Fibroblast of lung (primary cell): ENCODE measurements around the gene FABP2.

Experiments used
- EZH2 ChIP-seq: IDR thresholded peaks from 2 replicates; pipeline ENCODE4 v1.5.1; 2012; ENCODE audit warnings: low read length, control low read depth, mild to moderate bottlenecking; ENCODE audit errors: missing control alignments
- TF ChIP-seq, protein P1 (sequence below), 2 donors: IDR thresholded peaks in 1 of 2; conservative IDR thresholded peaks in 1 of 2; 1 replicate in 1 of 2; 2 replicates in 1 of 2; pipeline ENCODE4 v1.5.1; 2011 to 2012; ENCODE audit warnings: low read length in 2 of 2, control low read depth in 1 of 2, inconsistent platforms in 1 of 2, low read depth in 1 of 2, mild to moderate bottlenecking in 1 of 2

DNA sequence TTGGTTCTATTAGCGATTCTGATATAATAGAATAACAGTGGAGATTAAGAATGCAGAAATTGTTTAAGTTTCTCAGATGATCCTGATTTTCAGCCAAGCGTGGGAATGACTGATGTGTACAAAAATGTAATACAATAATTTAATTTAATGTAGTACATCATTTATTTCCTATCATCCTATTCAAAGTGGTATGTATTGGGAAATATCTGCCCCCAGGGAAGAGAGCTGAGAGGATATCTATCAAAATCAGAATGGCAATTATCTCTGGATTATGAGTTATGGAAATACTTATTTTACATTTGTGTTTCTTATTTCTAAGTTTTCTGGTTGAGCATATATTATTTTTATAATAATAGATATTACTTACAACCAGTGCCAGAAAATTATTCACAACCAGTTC is 3.9 kb downstream of the FABP2 start:
- TF ChIP-seq, protein P1, sequence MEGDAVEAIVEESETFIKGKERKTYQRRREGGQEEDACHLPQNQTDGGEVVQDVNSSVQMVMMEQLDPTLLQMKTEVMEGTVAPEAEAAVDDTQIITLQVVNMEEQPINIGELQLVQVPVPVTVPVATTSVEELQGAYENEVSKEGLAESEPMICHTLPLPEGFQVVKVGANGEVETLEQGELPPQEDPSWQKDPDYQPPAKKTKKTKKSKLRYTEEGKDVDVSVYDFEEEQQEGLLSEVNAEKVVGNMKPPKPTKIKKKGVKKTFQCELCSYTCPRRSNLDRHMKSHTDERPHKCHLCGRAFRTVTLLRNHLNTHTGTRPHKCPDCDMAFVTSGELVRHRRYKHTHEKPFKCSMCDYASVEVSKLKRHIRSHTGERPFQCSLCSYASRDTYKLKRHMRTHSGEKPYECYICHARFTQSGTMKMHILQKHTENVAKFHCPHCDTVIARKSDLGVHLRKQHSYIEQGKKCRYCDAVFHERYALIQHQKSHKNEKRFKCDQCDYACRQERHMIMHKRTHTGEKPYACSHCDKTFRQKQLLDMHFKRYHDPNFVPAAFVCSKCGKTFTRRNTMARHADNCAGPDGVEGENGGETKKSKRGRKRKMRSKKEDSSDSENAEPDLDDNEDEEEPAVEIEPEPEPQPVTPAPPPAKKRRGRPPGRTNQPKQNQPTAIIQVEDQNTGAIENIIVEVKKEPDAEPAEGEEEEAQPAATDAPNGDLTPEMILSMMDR (conservative IDR thresholded peaks at IDR 0.05 in 1 of 2, IDR thresholded peaks at IDR 0.05 in 1 of 2; ENCODE audit: low read depth in 1 of 2, low read length in 2 of 2), result no peak
- no peak for TF ChIP-seq EZH2
